T-cell (primary cell): Measurements from ENCODE around the gene PSMA4. TPM values are rescaled to one million over a fixed set of nuclear protein-coding genes. Genes with fewer than 3 reads are reported as not detected.

Experiments used
- ATAC-seq, 4 experiments: fragments of 200-7000 bp in 3 of 4; fragments of 150-1000 bp in 1 of 4; cut with Tn5 transposase; replicated peaks in 1 of 4; 1 replicate in 3 of 4; 2 replicates in 1 of 4; pipeline ENCODE4 v1.10.0; 2021; ENCODE audit warnings: moderate library complexity in 3 of 4, mild to moderate bottlenecking in 2 of 4, moderate number of reproducible peaks in 1 of 4
- CTCF ChIA-PET, 2 donors: fragments of 300-600 bp; sonication (Branson Sonifier 250); formaldehyde crosslinking; loops; one replicate each; lab custom pipeline; 2022; ENCODE audit warnings: antibody characterized with exemption in 2 of 2; lab: Charles Lee
- POLR2A ChIA-PET, 2 donors: fragments of 300-600 bp; sonication (Branson Sonifier 250); formaldehyde crosslinking; loops; one replicate each; lab custom pipeline; 2022; ENCODE audit warnings: antibody characterized with exemption in 2 of 2; lab: Charles Lee
- DNase-seq, 35 experiments: peaks; one replicate each; pipeline versions ENCODE4 v3.0.0 to v3.0.0-alpha.2; 2013 to 2023
- H3K27ac ChIP-seq: one replicate; pipeline ENCODE4 v1.5.1; 2013; ENCODE audit warnings: low read length
- H3K27me3 ChIP-seq, 2 experiments: replicated peaks in 1 of 2; 1 replicate in 1 of 2; 2 replicates in 1 of 2; pipeline versions ENCODE4 v1.6.1 to v1.7.0; 2013; ENCODE audit warnings: low read length in 1 of 2, mixed read lengths in 1 of 2; ENCODE audit not compliant: control insufficient read depth in 2 of 2, insufficient read depth in 2 of 2; ENCODE audit errors: extremely low read depth in 1 of 2
- H3K36me3 ChIP-seq, 2 donors: 1 replicate in 1 of 2; 2 replicates in 1 of 2; pipeline versions ENCODE4 v1.6.1 to v1.7.0; 2013; ENCODE audit warnings: low read length in 1 of 2; ENCODE audit not compliant: control insufficient read depth in 2 of 2, insufficient read depth in 1 of 2; ENCODE audit errors: extremely low read depth in 1 of 2
- H3K4me1 ChIP-seq, 2 experiments: 1 replicate in 1 of 2; 2 replicates in 1 of 2; pipeline versions ENCODE4 v1.6.1 to v1.7.0; 2013; ENCODE audit warnings: low read length in 2 of 2, mixed read lengths in 1 of 2; ENCODE audit not compliant: insufficient read depth in 2 of 2, control insufficient read depth in 1 of 2; ENCODE audit errors: extremely low read depth in 1 of 2
- H3K4me3 ChIP-seq, 2 donors: 1 replicate in 1 of 2; 2 replicates in 1 of 2; pipeline versions ENCODE4 v1.5.1 to v1.7.0; 2013; ENCODE audit warnings: mild to moderate bottlenecking in 2 of 2, low read length in 1 of 2, moderate library complexity in 1 of 2; ENCODE audit not compliant: control insufficient read depth in 1 of 2; ENCODE audit errors: extremely low read depth in 1 of 2
- H3K9me3 ChIP-seq: 2 replicates; pipeline ENCODE4 v1.7.0; 2013
- H3K27ac Mint-ChIP-seq, 2 donors: one replicate each; pipeline ENCODE4 v1.8.0; 2020 to 2021; ENCODE audit warnings: mild to moderate bottlenecking in 2 of 2, mixed read lengths in 2 of 2
- H3K27me3 Mint-ChIP-seq, 2 donors: one replicate each; pipeline ENCODE4 v1.8.0; 2021 to 2022; ENCODE audit warnings: mixed read lengths in 2 of 2
- H3K36me3 Mint-ChIP-seq: one replicate; pipeline ENCODE4 v1.8.0; 2021; ENCODE audit warnings: mixed read lengths
- H3K4me1 Mint-ChIP-seq, 3 donors: one replicate each; pipeline ENCODE4 v1.8.0; 2020 to 2022; ENCODE audit warnings: mixed read lengths in 3 of 3, mild to moderate bottlenecking in 1 of 3
- H3K4me3 Mint-ChIP-seq, 3 donors: one replicate each; pipeline ENCODE4 v1.8.0; 2020 to 2022; ENCODE audit warnings: mild to moderate bottlenecking in 3 of 3, mixed read lengths in 3 of 3, moderate library complexity in 3 of 3
- H3K9me3 Mint-ChIP-seq, 3 donors: one replicate each; pipeline ENCODE4 v1.8.0; 2020 to 2022; ENCODE audit warnings: mixed read lengths in 3 of 3
- WGBS: methylation state at CpG from one replicate; pipeline ENCODE4 v1.1.5; 2013; ENCODE audit warnings: missing lambda C conversion rate; ENCODE audit not compliant: insufficient coverage; 5-methylcytosine and 5-hydroxymethylcytosine counted together
- total RNA-seq, 35 experiments: library from RNA in 6 of 35; stranded (reverse) in 6 of 35; fragments of 120-200 nt in 1 of 35; gene quantifications; one replicate each; pipeline versions ENCODE4 v1.2.1 to v1.2.4 and lab custom pipeline; 2013 to 2026

PSMA4 gene
- total RNA-seq, 5 donors from 2014 or later (not counting 1 experiment from before 2014, with no cell fraction given) = 54.5 to 87.0 (median 80.7) TPM

GRCh38 chr15:78540871-78541743 is 863 bp downstream of the PSMA4 start:
- Mint-ChIP-seq H3K4me3 (peak overlapping the region; percentile 87 to 96 (median 96)), H3K9me3 (no peaks in the 10 kb centered on the region), H3K36me3 (peaks cover 19% of the 10 kb centered on the region), H3K27ac (peak overlapping the region; percentile 98), H3K27me3 (no peaks in the 10 kb centered on the region), H3K4me1 (peaks cover 24 to 37% (median 35%) of the 10 kb centered on the region in 3 donors)
- WGBS = 0% methylated on average over 11 of the region's 17 CpGs
- Histone ChIP-seq H3K4me1 (peaks cover 16 to 28% of the 10 kb centered on the region in 2 experiments), H3K27me3 (no peaks in the 10 kb centered on the region), H3K36me3 (peaks cover 4 to 37% of the 10 kb centered on the region in 2 donors), H3K9me3 (no peaks in the 10 kb centered on the region), H3K4me3 (peak overlapping the region; percentile 83 to 89), H3K27ac (peak overlapping the region; percentile 94)
- DNase-seq (peak in 1 of 35 experiments; percentile 31), ATAC-seq (no peak)
- POLR2A ChIA-PET = interaction anchor here in 1 of 2 donors (1.3 to 1.5 kb wide), 2 partner anchors 24 to 103 kb away, joined by 3 to 8 read pairs; partner anchors contain the start of genes CHRNA5 and IREB2
- CTCF ChIA-PET = interaction anchor here in 1 of 2 donors (1.4 to 2.7 kb wide), 3 partner anchors 24 to 241 kb away, joined by 4 to 11 read pairs (median 7); partner anchors contain the start of genes CHRNA5 and SKIC8

GRCh38 chr15:78541744-78542034 is 1.4 kb downstream of the PSMA4 start:
- peaks cover 22% of the 10 kb centered on the region for H3K36me3 Mint-ChIP-seq
- CTCF ChIA-PET = interaction anchor here in 1 of 2 donors (2.7 kb wide), 1 partner anchor 24 kb away, joined by 11 read pairs; the partner anchor contains the start of gene CHRNA5
- no CpG with 5 or more reads among the region's 1 CpG for WGBS

GRCh38 chr15:78542647-78543046 is 2.4 kb downstream of the PSMA4 start:
- no peaks in the 10 kb centered on the region for H3K9me3 ChIP-seq
- no peak for DNase-seq
- Mint-ChIP-seq H3K9me3 (no peaks in the 10 kb centered on the region), H3K4me3 (peak overlapping the region; percentile 36 to 96 (median 87)), H3K27ac (peak overlapping the region in 1 of 2 donors; percentile 55), H3K27me3 (no peaks in the 10 kb centered on the region), H3K4me1 (peaks cover 24 to 38% (median 35%) of the 10 kb centered on the region in 3 donors), H3K36me3 (peaks cover 25% of the 10 kb centered on the region)
- no peak overlapping the region for H3K4me3 ChIP-seq
- ChIA-PET CTCF (no interaction called here), POLR2A (no interaction called here)
- no peak for ATAC-seq
- H3K27me3 ChIP-seq = no peaks in the 10 kb centered on the region
- H3K27ac ChIP-seq = no peak overlapping the region
- no CpG with 5 or more reads among the region's 3 CpGs for WGBS
- peaks cover 16 to 28% of the 10 kb centered on the region in 2 experiments for H3K4me1 ChIP-seq
- peaks cover 4 to 51% of the 10 kb centered on the region in 2 donors for H3K36me3 ChIP-seq

More at GRCh38 chr15:78541744-78542034, 1.4 kb downstream of the PSMA4 start:
- POLR2A ChIA-PET = no interaction called here
- Histone ChIP-seq H3K27ac (peak overlapping the region; percentile 94), H3K4me3 (peak overlapping the region in 1 of 2 donors; percentile 83), H3K9me3 (no peaks in the 10 kb centered on the region), H3K4me1 (peaks cover 16 to 28% of the 10 kb centered on the region in 2 experiments), H3K36me3 (peaks cover 4 to 42% of the 10 kb centered on the region in 2 donors), H3K27me3 (no peaks in the 10 kb centered on the region)
- Mint-ChIP-seq H3K27ac (peak overlapping the region; percentile 98), H3K4me1 (peaks cover 24 to 38% (median 35%) of the 10 kb centered on the region in 3 donors), H3K9me3 (no peaks in the 10 kb centered on the region), H3K27me3 (no peaks in the 10 kb centered on the region), H3K4me3 (peak overlapping the region; percentile 87 to 96 (median 96))
- ATAC-seq (no peak), DNase-seq (no peak)

GRCh38 chr15:78550194-78550593 is 9.9 kb downstream of the PSMA4 start:
- H3K36me3 Mint-ChIP-seq = peaks cover 37% of the 10 kb centered on the region
- ChIA-PET CTCF (no interaction called here), POLR2A (no interaction called here)
- no peak overlapping the region for H3K27ac ChIP-seq
- no peaks in the 10 kb centered on the region for H3K9me3 Mint-ChIP-seq
- H3K4me1 Mint-ChIP-seq = peaks cover 0 to 7% (median 2%) of the 10 kb centered on the region in 3 donors
- H3K9me3 ChIP-seq = no peaks in the 10 kb centered on the region
- no peaks in the 10 kb centered on the region for H3K27me3 Mint-ChIP-seq
- WGBS = 82% methylated on average over 3 of the region's 6 CpGs
- H3K27ac Mint-ChIP-seq = no peak overlapping the region
- H3K27me3 ChIP-seq = no peaks in the 10 kb centered on the region
- no peaks in the 10 kb centered on the region for H3K4me1 ChIP-seq
- DNase-seq (no peak), ATAC-seq (no peak)
- no peak overlapping the region for H3K4me3 Mint-ChIP-seq
- H3K36me3 ChIP-seq = peaks cover 2 to 61% of the 10 kb centered on the region in 2 donors
- H3K4me3 ChIP-seq = no peak overlapping the region

GRCh38 chr15:78550815-78551214 is 10.6 kb downstream of the PSMA4 start:
- H3K9me3 Mint-ChIP-seq = no peaks in the 10 kb centered on the region
- ChIA-PET POLR2A (no interaction called here), CTCF (no interaction called here)
- Histone ChIP-seq H3K27ac (no peak overlapping the region), H3K27me3 (no peaks in the 10 kb centered on the region), H3K36me3 (peaks cover 2 to 55% of the 10 kb centered on the region in 2 donors), H3K9me3 (no peaks in the 10 kb centered on the region), H3K4me3 (no peak overlapping the region), H3K4me1 (no peaks in the 10 kb centered on the region)
- no peak for ATAC-seq
- DNase-seq = no peak
- no peak overlapping the region for H3K4me3 Mint-ChIP-seq
- H3K36me3 Mint-ChIP-seq = peaks cover 30% of the 10 kb centered on the region
- H3K27ac Mint-ChIP-seq = no peak overlapping the region
- no peaks in the 10 kb centered on the region for H3K27me3 Mint-ChIP-seq
- peaks cover 0 to 4% (median 2%) of the 10 kb centered on the region in 3 donors for H3K4me1 Mint-ChIP-seq
- WGBS = 82% methylated on average over 2 of the region's 3 CpGs

- Mint-ChIP-seq H3K4me3 (no peak overlapping the region), H3K27ac (no peak overlapping the region), H3K36me3 (peaks cover 23% of the 10 kb centered on the region), H3K4me1 (peaks cover 0 to 2% (median 0%) of the 10 kb centered on the region in 3 donors), H3K9me3 (no peaks in the 10 kb centered on the region), H3K27me3 (no peaks in the 10 kb centered on the region)
- WGBS = 77% methylated on average over 3 of the region's 5 CpGs
- H3K36me3 ChIP-seq = peaks cover 2 to 45% of the 10 kb centered on the region in 2 donors
- no peak overlapping the region for H3K27ac ChIP-seq
- no peak for DNase-seq
- ChIA-PET POLR2A (no interaction called here), CTCF (interaction anchor here in 1 of 2 donors (1.5 kb wide), 1 partner anchor 8 kb away, joined by 4 read pairs; no protein-coding TSS in a partner anchor)
- no peaks in the 10 kb centered on the region for H3K4me1 ChIP-seq
- H3K27me3 ChIP-seq = no peaks in the 10 kb centered on the region
- H3K4me3 ChIP-seq = no peak overlapping the region
- no peak for ATAC-seq
- H3K9me3 ChIP-seq = no peaks in the 10 kb centered on the region
Observed at GRCh38 chr15:78551902-78552301, 11.7 kb downstream of the PSMA4 start.
